HG02759 (cell line): ENCODE measurements around the gene MRPS6.

Source experiments
- ATAC-seq: cut with Tn5 transposase; IDR thresholded peaks from one replicate; pipeline ENCODE4 v1.9.1; 2021; ENCODE audit warnings: mild to moderate bottlenecking, moderate library complexity; ENCODE audit not compliant: unreplicated experiment

Gene MRPS6

GRCh38 chr21:34131586-34131985 lies 58.2 kb downstream of the MRPS6 start:
- no peak for ATAC-seq

GRCh38 chr21:34132202-34132601 lies 58.8 kb downstream of the MRPS6 start:
- no peak for ATAC-seq

- ATAC-seq, result no peak
Observed at GRCh38 chr21:34132926-34133325, 59.5 kb downstream of the MRPS6 start.

GRCh38 chr21:34133392-34133791 lies 60.0 kb downstream of the MRPS6 start:
- ATAC-seq, result no peak

- no peak for ATAC-seq
Observed at GRCh38 chr21:34133802-34134201, 60.4 kb downstream of the MRPS6 start.

- ATAC-seq, result no peak
Observed at GRCh38 chr21:34135330-34135729, 62.0 kb downstream of the MRPS6 start.

DNA sequence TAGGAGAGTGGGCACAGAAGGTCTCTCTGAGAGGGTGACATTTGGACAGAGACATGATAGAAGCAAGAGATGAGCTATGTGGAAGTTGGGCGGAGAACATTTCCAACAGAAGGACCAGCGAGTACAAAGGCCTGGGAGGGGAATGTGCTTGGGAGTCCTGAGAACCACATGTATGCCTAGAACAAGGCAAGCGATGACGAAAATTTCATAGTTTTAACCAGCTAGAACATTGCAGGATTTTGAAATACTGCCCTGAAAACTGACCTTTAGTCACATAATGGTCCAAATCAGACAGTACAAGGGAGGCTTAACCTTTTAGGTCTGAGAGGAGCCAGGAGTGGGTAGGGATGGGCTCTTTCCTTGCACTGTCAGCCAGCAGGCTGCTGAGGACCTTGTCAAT lies 68.0 kb downstream of the MRPS6 start:
- no peak for ATAC-seq

DNA sequence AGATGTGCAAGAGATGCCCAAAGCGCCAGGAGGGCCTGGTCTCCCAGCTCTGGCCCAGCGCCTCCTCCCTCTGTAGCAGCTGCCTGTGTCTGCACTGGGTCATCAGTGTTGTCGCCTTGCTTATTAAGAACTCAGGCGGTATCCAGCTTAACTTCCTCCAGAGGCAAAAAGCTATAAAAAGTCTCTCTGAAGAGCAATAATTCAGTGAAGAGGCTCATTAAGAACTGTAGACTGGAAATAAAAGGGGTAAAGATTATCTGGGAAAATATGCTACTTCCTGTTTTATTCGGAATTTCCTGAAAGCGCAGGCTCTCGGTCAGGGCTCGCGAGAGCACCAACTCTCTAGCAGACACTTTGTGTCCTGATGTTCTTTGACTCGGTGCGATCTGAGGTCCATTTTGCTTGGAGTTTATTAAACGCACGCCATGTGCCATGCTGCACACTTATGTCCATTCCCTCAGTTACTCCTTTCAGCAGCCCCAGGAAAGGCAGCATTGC lies 70.4 kb downstream of the MRPS6 start:
- ATAC-seq, result no peak

- no peak for ATAC-seq
Observed at GRCh38 chr21:34144224-34144623, 70.8 kb downstream of the MRPS6 start.

GRCh38 chr21:34147792-34148418 lies 74.5 kb downstream of the MRPS6 start:
- no peak for ATAC-seq

GRCh38 chr21:34148419-34148804 lies 75.0 kb downstream of the MRPS6 start:
- ATAC-seq, result no peak

DNA sequence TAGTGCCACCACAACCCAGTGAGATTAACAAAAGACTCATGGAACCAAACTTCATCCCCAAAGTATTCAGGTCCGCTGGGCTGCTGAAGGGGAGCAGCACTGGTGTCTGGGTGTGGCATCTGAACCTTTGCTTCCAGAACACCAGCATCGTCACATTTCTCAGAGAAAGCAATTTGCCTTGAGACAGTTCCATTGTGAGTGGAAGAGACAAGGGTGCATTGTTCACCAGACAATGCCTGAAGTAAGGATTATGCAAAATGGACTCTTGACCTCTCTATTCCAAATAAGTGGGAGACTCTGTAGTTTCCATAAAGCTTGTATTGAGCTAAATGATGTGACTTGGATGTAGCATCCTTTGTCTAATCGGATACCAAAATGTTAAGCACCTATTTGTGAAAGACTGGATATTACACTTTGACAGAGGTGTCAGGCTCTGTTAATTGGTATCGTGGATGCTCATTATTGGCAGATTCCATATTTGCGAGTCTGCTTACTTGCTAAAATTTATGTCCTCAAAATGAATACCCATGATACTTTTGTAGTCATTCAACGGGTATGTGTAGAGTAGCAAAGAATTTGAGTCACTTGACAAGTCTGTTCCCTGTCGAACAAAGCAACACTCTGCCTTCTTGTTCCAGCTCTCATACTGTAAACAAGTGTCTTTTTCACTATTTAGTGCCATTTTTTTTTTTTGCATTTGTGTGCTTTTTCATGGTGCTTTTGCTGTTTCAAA lies 75.6 kb downstream of the MRPS6 start:
- ATAC-seq, result no peak

DNA sequence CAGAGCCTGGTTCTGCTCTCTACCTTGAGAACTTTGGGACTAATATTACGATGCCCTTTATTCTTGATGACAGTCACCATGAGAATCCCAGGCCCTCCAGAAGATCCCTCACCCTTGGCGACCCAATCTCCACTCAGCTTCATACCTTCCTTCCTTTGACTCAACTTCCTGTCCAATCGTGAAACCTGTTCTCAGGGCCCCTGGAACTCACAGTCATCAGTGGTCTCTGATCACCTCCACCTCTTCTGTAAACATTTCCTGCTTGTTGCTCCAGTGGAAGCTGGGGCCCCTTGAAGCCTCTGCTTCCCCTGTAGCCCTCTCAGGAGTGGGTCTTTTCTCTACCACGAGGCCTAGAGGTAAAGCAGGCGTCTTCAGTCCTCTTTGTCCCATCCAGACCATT lies 79.1 kb downstream of the MRPS6 start:
- ATAC-seq, result no peak

DNA sequence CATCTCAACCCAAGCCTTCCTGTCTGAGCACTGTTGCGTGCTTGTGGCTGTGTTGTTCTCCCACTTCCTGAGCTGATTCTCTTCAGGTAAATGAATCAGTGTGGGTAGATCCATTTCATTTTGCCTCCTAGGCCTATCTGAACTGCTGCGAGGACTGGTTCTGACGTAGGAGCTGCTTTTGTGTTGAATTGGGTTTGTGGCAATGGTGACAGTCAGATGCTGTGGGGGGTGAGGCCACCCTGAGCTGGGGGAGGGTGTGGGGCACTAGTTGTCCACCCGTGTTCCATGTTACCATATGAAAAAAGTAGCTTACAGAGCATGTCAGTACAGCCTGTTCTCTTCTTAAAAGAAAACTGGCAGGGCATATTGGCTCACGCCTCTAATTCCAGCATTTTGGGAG lies 81.5 kb downstream of the MRPS6 start:
- no peak for ATAC-seq

DNA sequence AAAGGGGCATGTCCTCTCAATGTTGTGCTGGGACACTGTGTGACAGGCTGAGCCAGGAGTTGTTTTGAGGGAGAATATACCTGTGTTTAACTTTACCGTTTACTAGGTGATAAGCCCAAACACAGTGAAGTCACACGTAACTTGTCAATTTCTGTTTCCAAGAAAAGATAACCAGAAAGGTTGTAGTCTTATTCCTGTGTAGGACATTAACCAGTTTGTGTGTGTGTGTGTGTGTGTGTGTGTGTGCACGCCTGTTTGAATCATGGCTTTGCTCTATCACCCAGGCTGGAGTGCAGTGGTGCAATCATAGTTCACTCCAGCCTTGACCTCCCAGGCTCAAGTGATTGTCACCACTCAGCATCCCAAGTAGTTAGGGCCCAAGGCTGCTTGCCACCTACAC lies 83.6 kb downstream of the MRPS6 start:
- no peak for ATAC-seq

DNA sequence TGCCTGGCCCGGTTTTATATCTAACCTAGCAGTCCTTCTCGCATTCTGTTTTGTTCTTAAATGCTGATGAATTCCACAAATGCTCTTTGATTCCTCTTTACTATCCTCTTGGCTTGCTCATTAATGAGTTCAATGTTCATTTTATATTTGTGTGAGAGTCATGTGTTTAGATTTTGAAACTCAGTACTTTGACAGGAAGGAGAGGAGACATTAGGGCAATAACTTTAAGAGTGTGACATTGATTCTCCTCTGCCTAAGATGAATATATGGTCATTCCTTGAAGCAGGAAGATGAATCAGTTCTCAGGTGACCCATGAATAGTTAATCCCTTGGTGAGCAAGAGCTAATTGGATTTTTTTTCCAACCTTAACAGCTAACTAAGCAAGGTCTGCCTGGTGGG lies 84.1 kb downstream of the MRPS6 start:
- ATAC-seq, result no peak

DNA sequence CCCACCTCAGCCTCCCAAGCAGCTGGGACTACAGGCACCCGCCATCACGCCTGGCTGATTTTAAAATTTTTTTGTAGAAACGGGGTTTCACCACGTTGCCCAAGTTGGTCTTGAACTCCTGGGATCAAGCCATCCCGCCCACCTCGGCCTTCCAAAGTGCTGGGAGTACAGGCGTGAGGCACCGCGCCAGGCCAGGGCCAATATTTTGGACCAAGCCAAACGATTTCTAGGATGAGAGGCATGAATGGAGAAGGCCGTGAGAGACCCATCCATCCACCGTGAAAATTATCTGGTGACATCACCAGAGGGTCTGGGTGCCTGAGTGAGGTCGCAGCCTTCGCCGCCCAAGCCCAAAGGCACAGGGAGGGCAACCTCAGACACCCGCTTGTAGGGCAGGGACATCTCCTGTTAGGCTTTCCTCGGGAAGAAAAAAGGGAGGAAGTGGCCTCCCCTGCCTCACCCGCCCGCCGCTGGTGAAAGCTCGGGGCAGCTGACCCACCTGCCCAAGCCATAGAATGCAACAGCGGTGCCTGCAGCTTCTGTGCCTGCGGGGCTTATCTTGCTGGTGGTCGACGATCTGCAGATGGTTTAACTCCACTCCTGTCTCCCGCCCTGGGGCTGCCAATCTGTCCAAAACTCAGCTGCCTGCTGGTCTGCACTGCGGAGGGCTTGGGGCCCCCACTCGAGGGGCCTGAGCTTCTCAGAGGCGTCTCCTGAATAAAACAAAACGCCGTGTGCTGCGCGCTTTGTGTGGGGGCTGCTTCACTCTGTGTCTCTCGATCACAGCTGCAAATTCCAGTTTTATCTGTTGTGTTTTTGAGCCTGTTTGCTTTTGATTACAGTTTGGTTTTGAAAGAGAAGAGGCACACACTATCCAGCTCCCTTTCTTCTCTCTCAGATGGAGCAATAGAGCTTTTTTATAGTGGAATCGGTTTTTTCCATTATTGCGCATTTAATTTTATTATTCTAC lies 85.8 kb downstream of the MRPS6 start:
- ATAC-seq, result no peak

- ATAC-seq, result no peak
Observed at GRCh38 chr21:34166468-34166867, 93.1 kb downstream of the MRPS6 start.

DNA sequence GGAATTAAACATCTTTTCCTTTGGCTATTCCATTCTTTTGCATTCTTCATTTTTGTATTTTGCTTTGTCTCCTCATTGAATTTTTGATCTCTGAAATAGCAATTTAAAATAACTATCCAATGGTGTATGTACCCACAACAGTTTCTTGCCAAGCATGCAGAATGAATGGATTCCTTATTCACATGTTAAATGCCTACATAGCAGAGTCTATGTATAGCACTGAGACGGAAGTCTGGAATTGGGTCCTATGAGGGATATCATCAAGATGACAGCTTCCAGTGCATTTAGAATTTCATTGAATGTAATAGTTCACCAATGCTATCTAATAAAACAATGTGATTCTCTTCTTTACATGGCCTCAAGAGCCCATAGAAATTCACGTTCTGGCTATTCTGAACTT lies 97.5 kb downstream of the MRPS6 start:
- no peak for ATAC-seq

- ATAC-seq, result no peak
Observed at GRCh38 chr21:34174470-34174869, 101.1 kb downstream of the MRPS6 start.

GRCh38 chr21:34176448-34176847 lies 103.1 kb downstream of the MRPS6 start:
- no peak for ATAC-seq
